ENCODE results near the gene CCDC138.

The CCDC138 gene

GRCh38 chr2:108920686-108921085, 134.1 kb downstream of the CCDC138 start:
- DNase-seq: no peak

- DNase-seq: no peak
These were observed 134.8 kb downstream of the CCDC138 start for GRCh38 chr2:108921096-108922030.

- no peak for DNase-seq
These were observed 135.8 kb downstream of the CCDC138 start for GRCh38 chr2:108922141-108922915.

GRCh38 chr2:108923019-108923700, 136.6 kb downstream of the CCDC138 start:
- DNase-seq: peak; percentile 77

GRCh38 chr2:108923736-108924579, 137.4 kb downstream of the CCDC138 start:
- DNase-seq: no peak

- DNase-seq: no peak
These were observed 138.1 kb downstream of the CCDC138 start for GRCh38 chr2:108924580-108925251.

- no peak for DNase-seq
These were observed 138.7 kb downstream of the CCDC138 start for GRCh38 chr2:108925286-108925685.

- no peak for DNase-seq
These were observed 139.2 kb downstream of the CCDC138 start for GRCh38 chr2:108925735-108926134.
